ENCODE measurements around the gene CPA5. TPM values are rescaled to one million over a fixed set of nuclear protein-coding genes. Genes with fewer than 3 reads are reported as not detected.

CPA5 gene
- total RNA-seq, 1 experiment from 2014 or later: not detected

- H3K36me3 Mint-ChIP-seq (ENCODE audit: insufficient read depth in 1 of 3, low read depth in 3 of 3): peaks cover 2 to 4% (median 2%) of the 10 kb centered on the region in 3 experiments; a peak in 4 of 7 replicates
- H3K27ac Mint-ChIP-seq: no peak overlapping the region
Observed at GRCh38 chr7:130390486-130390885, 45.9 kb downstream of the CPA5 start.

More at GRCh38 chr7:130390486-130390885, 45.9 kb downstream of the CPA5 start:
- Histone ChIP-seq H2BK120ac (ENCODE audit: low read depth, low read length, poor library complexity, severe bottlenecking) (no peak overlapping the region), H3K23me2 (ENCODE audit: insufficient read length, low read depth, low read length, poor library complexity, severe bottlenecking) (no peaks in the 10 kb centered on the region), H4K8ac (replicated peaks; ENCODE audit: insufficient read length, low read depth, low read length) (no peak overlapping the region), H3K23ac (ENCODE audit: insufficient read length, low read depth, low read length) (no peak overlapping the region), H3K79me2 (ENCODE audit: insufficient read depth, low read length) (no peaks in the 10 kb centered on the region), H2BK12ac (ENCODE audit: insufficient read length, low read depth, low read length) (no peak overlapping the region), H3K56ac (ENCODE audit: insufficient read length, low read depth, low read length) (no peak overlapping the region), H3K18ac (ENCODE audit: insufficient read length, low read depth, low read length) (no peak overlapping the region), H3K14ac (ENCODE audit: insufficient read depth, low read length) (no peak overlapping the region), H2AK5ac (ENCODE audit: insufficient read length, low read length) (no peak overlapping the region), H3K4ac (ENCODE audit: low read depth, low read length) (no peak overlapping the region), H3K4me2 (ENCODE audit: insufficient read depth, insufficient read length, low read length) (no peak overlapping the region), H2BK5ac (ENCODE audit: insufficient read length, low read length) (no peak overlapping the region), H3K9me3 (ENCODE audit: control insufficient read depth, low read depth, low read length) (no peaks in the 10 kb centered on the region), H2BK20ac (ENCODE audit: low read depth, low read length, poor library complexity, severe bottlenecking) (no peak overlapping the region), H3K79me1 (ENCODE audit: insufficient read depth, low read depth, low read length, poor library complexity, severe bottlenecking) (no peaks in the 10 kb centered on the region), H3K27ac (ENCODE audit: insufficient read length, low read depth, low read length) (no peak overlapping the region), H2BK15ac (ENCODE audit: low read depth, low read length) (no peak overlapping the region), H4K91ac (ENCODE audit: insufficient read length, low read depth, low read length) (no peak overlapping the region), H3K9ac (ENCODE audit: extremely low read depth, insufficient read length, low read length) (no peak overlapping the region), H3K27me3 (ENCODE audit: insufficient read depth, low read length) (no peaks in the 10 kb centered on the region), H3T11ph (ENCODE audit: low read length) (no peak overlapping the region), H4K20me1 (ENCODE audit: control insufficient read depth, insufficient read depth, insufficient read length) (no peaks in the 10 kb centered on the region), H3K4me1 (ENCODE audit: insufficient read depth, low read length) (no peaks in the 10 kb centered on the region), H2AFZ (ENCODE audit: low read length) (no peak overlapping the region), H4K5ac (ENCODE audit: insufficient read length, low read depth, low read length) (no peak overlapping the region)
- TF ChIP-seq, protein P1, sequence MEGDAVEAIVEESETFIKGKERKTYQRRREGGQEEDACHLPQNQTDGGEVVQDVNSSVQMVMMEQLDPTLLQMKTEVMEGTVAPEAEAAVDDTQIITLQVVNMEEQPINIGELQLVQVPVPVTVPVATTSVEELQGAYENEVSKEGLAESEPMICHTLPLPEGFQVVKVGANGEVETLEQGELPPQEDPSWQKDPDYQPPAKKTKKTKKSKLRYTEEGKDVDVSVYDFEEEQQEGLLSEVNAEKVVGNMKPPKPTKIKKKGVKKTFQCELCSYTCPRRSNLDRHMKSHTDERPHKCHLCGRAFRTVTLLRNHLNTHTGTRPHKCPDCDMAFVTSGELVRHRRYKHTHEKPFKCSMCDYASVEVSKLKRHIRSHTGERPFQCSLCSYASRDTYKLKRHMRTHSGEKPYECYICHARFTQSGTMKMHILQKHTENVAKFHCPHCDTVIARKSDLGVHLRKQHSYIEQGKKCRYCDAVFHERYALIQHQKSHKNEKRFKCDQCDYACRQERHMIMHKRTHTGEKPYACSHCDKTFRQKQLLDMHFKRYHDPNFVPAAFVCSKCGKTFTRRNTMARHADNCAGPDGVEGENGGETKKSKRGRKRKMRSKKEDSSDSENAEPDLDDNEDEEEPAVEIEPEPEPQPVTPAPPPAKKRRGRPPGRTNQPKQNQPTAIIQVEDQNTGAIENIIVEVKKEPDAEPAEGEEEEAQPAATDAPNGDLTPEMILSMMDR (conservative IDR thresholded peaks at IDR 0.05): no peak
- H3K4me1 Mint-ChIP-seq: peaks cover 12 to 16% of the 10 kb centered on the region in 2 experiments
- no peak for DNase-seq
- WGBS (ENCODE audit: extremely low coverage, insufficient read length, low lambda C conversion rate): no CpG with 5 or more reads among the region's 1 CpG
- H3K9me3 Mint-ChIP-seq: peaks cover 0 to 3% of the 10 kb centered on the region in 2 experiments; a peak in 3 of 5 replicates
- H3K4me3 Mint-ChIP-seq: no peak overlapping the region
- H3K27me3 Mint-ChIP-seq (ENCODE audit: low read depth): peaks cover 2% of the 10 kb centered on the region; the same call in 1 of the 2 replicates
